ENCODE data around the gene NT5DC4. TPM values are rescaled to one million over a fixed set of nuclear protein-coding genes. Genes with fewer than 3 reads are reported as not detected.

The NT5DC4 gene
- polyA plus RNA-seq, 1 donor, result 2.6 TPM

- H3K4me3 ChIP-seq (ENCODE audit: low read length), result no peak overlapping the region
- H3K27ac ChIP-seq (ENCODE audit: low read length), result no peak overlapping the region
- H3K27me3 ChIP-seq (ENCODE audit: control insufficient read depth, insufficient read depth, low read length), result no peaks in the 10 kb centered on the region
- peaks cover 6% of the 10 kb centered on the region for H3K4me1 ChIP-seq (ENCODE audit: control insufficient read depth, insufficient read depth, low read length)
- DNase-seq, result no peak
- H3K36me3 ChIP-seq (ENCODE audit: control insufficient read depth, insufficient read depth, low read length), result no peaks in the 10 kb centered on the region
- no peaks in the 10 kb centered on the region for H3K9me3 ChIP-seq (ENCODE audit: control insufficient read depth, low read depth, low read length)
- no CpG with 5 or more reads among the region's 15 CpGs for whole genome bisulfite sequencing (ENCODE audit: insufficient coverage, low lambda C conversion rate)
These were observed 34.2 kb upstream of the NT5DC4 start for GRCh38 chr2:112686348-112687217.

GRCh38 chr2:112687522-112687921 is 33.3 kb upstream of the NT5DC4 start:
- no peaks in the 10 kb centered on the region for H3K9me3 ChIP-seq (ENCODE audit: control insufficient read depth, low read depth, low read length)
- 83% methylated on average over 1 of the region's 6 CpGs for WGBS (ENCODE audit: insufficient coverage, low lambda C conversion rate)
- H3K4me3 ChIP-seq (ENCODE audit: low read length), result no peak overlapping the region
- no peaks in the 10 kb centered on the region for H3K36me3 ChIP-seq (ENCODE audit: control insufficient read depth, insufficient read depth, low read length)
- no peak for DNase-seq
- no peaks in the 10 kb centered on the region for H3K27me3 ChIP-seq (ENCODE audit: control insufficient read depth, insufficient read depth, low read length)
- no peak overlapping the region for H3K27ac ChIP-seq (ENCODE audit: low read length)
- peaks cover 15% of the 10 kb centered on the region for H3K4me1 ChIP-seq (ENCODE audit: control insufficient read depth, insufficient read depth, low read length)

- H3K4me1 ChIP-seq (ENCODE audit: control insufficient read depth, insufficient read depth, low read length), result peaks cover 20% of the 10 kb centered on the region
- no peak overlapping the region for H3K4me3 ChIP-seq (ENCODE audit: low read length)
- no peaks in the 10 kb centered on the region for H3K27me3 ChIP-seq (ENCODE audit: control insufficient read depth, insufficient read depth, low read length)
- 93% methylated on average over 2 of the region's 14 CpGs for WGBS (ENCODE audit: insufficient coverage, low lambda C conversion rate)
- DNase-seq, result no peak
- H3K9me3 ChIP-seq (ENCODE audit: control insufficient read depth, low read depth, low read length), result no peaks in the 10 kb centered on the region
- no peaks in the 10 kb centered on the region for H3K36me3 ChIP-seq (ENCODE audit: control insufficient read depth, insufficient read depth, low read length)
- H3K27ac ChIP-seq (ENCODE audit: low read length), result no peak overlapping the region
These were observed 32.5 kb upstream of the NT5DC4 start for GRCh38 chr2:112688086-112688880.

DNA sequence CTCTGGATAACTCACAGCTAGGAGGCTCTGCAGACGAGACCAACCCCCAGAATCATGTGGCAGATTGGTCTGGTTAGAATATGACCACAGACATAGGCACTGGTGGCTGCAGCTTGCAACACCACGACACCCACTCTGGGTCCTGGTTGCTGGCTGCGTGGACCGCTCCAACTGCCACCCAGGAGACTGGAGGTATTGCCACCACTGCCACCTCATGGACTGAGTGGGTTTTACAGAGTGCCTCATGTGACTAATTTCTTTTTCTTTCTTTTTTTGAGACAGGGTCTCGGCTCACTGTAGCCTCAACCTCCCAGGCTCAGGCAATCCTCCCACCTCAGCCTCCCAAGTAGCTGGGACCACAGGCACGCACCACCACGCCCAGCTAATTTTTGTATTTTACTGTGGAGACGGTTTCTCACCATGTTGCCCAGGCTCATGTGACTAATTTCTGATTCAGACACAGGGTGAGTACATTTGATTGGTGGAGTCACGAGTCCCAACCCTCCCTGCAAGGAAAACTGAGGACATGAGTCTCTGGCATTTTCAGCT is 29.9 kb upstream of the NT5DC4 start:
- Histone ChIP-seq H3K27ac (ENCODE audit: low read length) (no peak overlapping the region), H3K4me1 (ENCODE audit: control insufficient read depth, insufficient read depth, low read length) (peaks cover 20% of the 10 kb centered on the region), H3K27me3 (ENCODE audit: control insufficient read depth, insufficient read depth, low read length) (no peaks in the 10 kb centered on the region), H3K4me3 (ENCODE audit: low read length) (no peak overlapping the region), H3K36me3 (ENCODE audit: control insufficient read depth, insufficient read depth, low read length) (no peaks in the 10 kb centered on the region), H3K9me3 (ENCODE audit: control insufficient read depth, low read depth, low read length) (no peaks in the 10 kb centered on the region)
- WGBS (ENCODE audit: insufficient coverage, low lambda C conversion rate), result no CpG with 5 or more reads among the region's 9 CpGs
- peak in 1 of 2 donors; percentile 61 for DNase-seq

DNA sequence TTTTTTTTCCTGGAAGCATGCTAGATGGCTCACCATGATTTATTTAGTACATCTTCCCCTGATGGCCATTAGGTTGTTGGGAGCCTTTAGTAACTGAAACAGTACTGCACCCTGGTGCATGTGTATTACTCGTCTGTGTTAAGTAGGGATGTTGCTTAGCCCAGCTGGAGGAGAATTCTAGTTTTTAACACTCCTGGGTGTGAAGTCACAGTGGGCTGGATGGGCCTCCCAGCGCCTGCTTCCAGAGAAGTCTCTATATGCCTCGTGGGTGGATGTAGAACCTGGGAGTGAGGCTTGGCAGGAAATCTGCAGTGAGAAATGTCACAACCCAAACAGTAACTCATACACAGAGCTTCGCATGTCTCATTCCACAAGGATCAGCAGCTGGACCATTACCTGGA is 28.9 kb upstream of the NT5DC4 start:
- WGBS (ENCODE audit: insufficient coverage, low lambda C conversion rate), result no CpG with 5 or more reads among the region's 4 CpGs
- Histone ChIP-seq H3K9me3 (ENCODE audit: control insufficient read depth, low read depth, low read length) (no peaks in the 10 kb centered on the region), H3K27me3 (ENCODE audit: control insufficient read depth, insufficient read depth, low read length) (no peaks in the 10 kb centered on the region), H3K36me3 (ENCODE audit: control insufficient read depth, insufficient read depth, low read length) (no peaks in the 10 kb centered on the region), H3K4me3 (ENCODE audit: low read length) (no peak overlapping the region), H3K4me1 (ENCODE audit: control insufficient read depth, insufficient read depth, low read length) (peaks cover 20% of the 10 kb centered on the region), H3K27ac (ENCODE audit: low read length) (peak overlapping the region; percentile 94)
- DNase-seq, result no peak

GRCh38 chr2:112692495-112692911 is 28.3 kb upstream of the NT5DC4 start:
- H3K9me3 ChIP-seq (ENCODE audit: control insufficient read depth, low read depth, low read length), result no peaks in the 10 kb centered on the region
- peak; percentile 97 to 99 for DNase-seq
- H3K36me3 ChIP-seq (ENCODE audit: control insufficient read depth, insufficient read depth, low read length), result no peaks in the 10 kb centered on the region
- no peak overlapping the region for H3K4me3 ChIP-seq (ENCODE audit: low read length)
- no peaks in the 10 kb centered on the region for H3K27me3 ChIP-seq (ENCODE audit: control insufficient read depth, insufficient read depth, low read length)
- H3K4me1 ChIP-seq (ENCODE audit: control insufficient read depth, insufficient read depth, low read length), result peaks cover 20% of the 10 kb centered on the region
- WGBS (ENCODE audit: insufficient coverage, low lambda C conversion rate), result no CpG with 5 or more reads among the region's 5 CpGs
- H3K27ac ChIP-seq (ENCODE audit: low read length), result peak overlapping the region; percentile 94

- no peaks in the 10 kb centered on the region for H3K27me3 ChIP-seq (ENCODE audit: control insufficient read depth, insufficient read depth, low read length)
- no CpG with 5 or more reads among the region's 1 CpG for WGBS (ENCODE audit: insufficient coverage, low lambda C conversion rate)
- no peaks in the 10 kb centered on the region for H3K36me3 ChIP-seq (ENCODE audit: control insufficient read depth, insufficient read depth, low read length)
- H3K4me3 ChIP-seq (ENCODE audit: low read length), result no peak overlapping the region
- H3K4me1 ChIP-seq (ENCODE audit: control insufficient read depth, insufficient read depth, low read length), result peaks cover 20% of the 10 kb centered on the region
- H3K27ac ChIP-seq (ENCODE audit: low read length), result peak overlapping the region; percentile 94
- no peaks in the 10 kb centered on the region for H3K9me3 ChIP-seq (ENCODE audit: control insufficient read depth, low read depth, low read length)
- no peak for DNase-seq
These were observed 27.9 kb upstream of the NT5DC4 start for GRCh38 chr2:112692918-112693317.

DNA sequence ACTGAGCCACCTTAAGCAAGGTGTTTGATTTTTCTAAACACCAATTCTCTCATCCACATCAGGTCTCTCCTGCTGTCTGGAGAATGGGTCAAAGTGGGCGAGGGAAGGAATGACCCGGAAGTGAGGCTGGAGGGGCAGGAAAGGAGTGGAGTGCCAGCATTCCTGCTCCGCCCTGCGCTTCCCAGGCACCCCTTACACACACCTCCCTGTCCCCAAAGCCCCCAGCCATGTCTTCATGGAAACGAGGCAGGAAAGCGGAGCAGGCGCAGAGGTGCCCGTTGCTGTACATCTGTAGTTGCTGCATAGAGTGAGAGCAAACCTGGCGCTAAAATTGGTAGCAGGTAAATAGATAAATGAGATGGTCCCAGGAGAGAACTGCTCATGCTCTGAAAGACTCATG is 27.2 kb upstream of the NT5DC4 start:
- no peak overlapping the region for H3K27ac ChIP-seq (ENCODE audit: low read length)
- H3K4me3 ChIP-seq (ENCODE audit: low read length), result no peak overlapping the region
- no peak for DNase-seq
- H3K9me3 ChIP-seq (ENCODE audit: control insufficient read depth, low read depth, low read length), result no peaks in the 10 kb centered on the region
- no peaks in the 10 kb centered on the region for H3K27me3 ChIP-seq (ENCODE audit: control insufficient read depth, insufficient read depth, low read length)
- WGBS (ENCODE audit: insufficient coverage, low lambda C conversion rate), result no CpG with 5 or more reads among the region's 9 CpGs
- peaks cover 20% of the 10 kb centered on the region for H3K4me1 ChIP-seq (ENCODE audit: control insufficient read depth, insufficient read depth, low read length)
- H3K36me3 ChIP-seq (ENCODE audit: control insufficient read depth, insufficient read depth, low read length), result no peaks in the 10 kb centered on the region

DNA sequence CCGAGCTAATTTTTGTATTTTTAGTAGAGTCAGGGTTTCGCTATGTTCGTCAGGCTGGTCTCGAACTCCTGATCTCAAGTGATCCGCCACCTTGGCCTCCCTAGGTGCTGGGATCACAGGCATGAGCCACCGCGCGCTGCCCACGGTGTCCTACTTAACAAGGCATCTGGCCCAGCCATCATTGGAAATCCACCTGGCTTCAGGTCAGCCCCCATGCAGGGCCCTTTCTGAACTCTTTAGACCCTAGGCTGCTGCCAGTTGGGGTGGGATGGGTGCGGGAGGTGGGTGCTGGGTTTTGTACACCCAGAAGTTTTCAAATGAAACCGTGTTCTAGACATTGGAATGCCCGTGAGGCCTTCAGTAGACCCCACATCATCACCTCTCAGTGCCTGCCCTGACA is 26.6 kb upstream of the NT5DC4 start:
- Histone ChIP-seq H3K4me1 (ENCODE audit: control insufficient read depth, insufficient read depth, low read length) (peaks cover 20% of the 10 kb centered on the region), H3K4me3 (ENCODE audit: low read length) (no peak overlapping the region), H3K27ac (ENCODE audit: low read length) (no peak overlapping the region), H3K9me3 (ENCODE audit: control insufficient read depth, low read depth, low read length) (no peaks in the 10 kb centered on the region), H3K36me3 (ENCODE audit: control insufficient read depth, insufficient read depth, low read length) (no peaks in the 10 kb centered on the region), H3K27me3 (ENCODE audit: control insufficient read depth, insufficient read depth, low read length) (no peaks in the 10 kb centered on the region)
- no CpG with 5 or more reads among the region's 12 CpGs for whole genome bisulfite sequencing (ENCODE audit: insufficient coverage, low lambda C conversion rate)
- DNase-seq, result no peak

DNA sequence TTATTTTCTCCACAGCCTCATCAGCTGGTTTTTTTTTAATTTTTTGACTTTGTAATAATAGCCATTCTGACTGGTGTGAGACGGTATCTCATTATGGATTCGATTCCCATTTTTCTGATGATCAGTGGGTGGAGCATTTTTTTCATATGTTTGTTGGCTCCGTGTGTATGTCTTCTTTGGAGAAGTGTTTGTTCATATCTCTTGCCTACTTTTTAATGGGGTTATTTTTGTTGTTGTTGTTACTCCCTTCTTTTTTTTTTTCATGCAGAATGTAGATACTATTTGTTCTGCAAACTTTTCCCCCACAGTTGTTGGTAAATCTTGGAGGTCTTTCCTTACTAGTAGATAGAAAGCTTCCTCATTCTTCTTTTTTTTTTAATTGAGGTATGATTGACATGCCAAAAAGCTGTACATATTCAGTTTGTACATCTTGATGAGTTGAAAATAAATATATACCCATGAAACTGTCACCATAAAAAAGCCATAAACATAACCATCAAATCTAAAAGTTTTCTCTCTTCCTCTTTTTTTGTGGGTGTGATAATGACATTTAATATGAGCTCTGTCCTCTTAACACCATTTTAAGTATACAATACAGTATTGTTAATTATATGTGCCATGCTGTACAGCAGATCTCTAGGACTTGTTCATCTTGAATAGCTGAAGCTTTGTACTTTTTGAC is 21.8 kb upstream of the NT5DC4 start:
- H3K4me1 ChIP-seq (ENCODE audit: control insufficient read depth, insufficient read depth, low read length), result no peaks in the 10 kb centered on the region
- DNase-seq, result no peak
- H3K36me3 ChIP-seq (ENCODE audit: control insufficient read depth, insufficient read depth, low read length), result no peaks in the 10 kb centered on the region
- H3K27ac ChIP-seq (ENCODE audit: low read length), result no peak overlapping the region
- H3K27me3 ChIP-seq (ENCODE audit: control insufficient read depth, insufficient read depth, low read length), result no peaks in the 10 kb centered on the region
- no peak overlapping the region for H3K4me3 ChIP-seq (ENCODE audit: low read length)
- WGBS (ENCODE audit: insufficient coverage, low lambda C conversion rate), result 90% methylated on average over 2 of the region's 3 CpGs
- no peaks in the 10 kb centered on the region for H3K9me3 ChIP-seq (ENCODE audit: control insufficient read depth, low read depth, low read length)
